HTERT RPE-1 (cell line): Measurements from ENCODE around the gene RANBP3.
"Not testable (repeated sequence)": the region's sequence is repeated elsewhere in the genome, so short reads cannot be mapped to it uniquely, and the experiment has no call there.

Experiments used
- in situ Hi-C: fragments of 300-500 bp; cut with MboI; formaldehyde crosslinking; loops from 4 replicates; pipeline ENCODE4 v1.14.3; 2020; ENCODE audit warnings: low sequenced_read_pairs

RANBP3 gene

GRCh38 chr19:5987077-5987818 lies 9.3 kb upstream of the RANBP3 start:
- in situ Hi-C loops, result no loop called here

- in situ Hi-C loops, result not testable (repeated sequence)
These were observed 7.9 kb upstream of the RANBP3 start for GRCh38 chr19:5985837-5986236.

GRCh38 chr19:5985098-5985783 lies 7.3 kb upstream of the RANBP3 start:
- in situ Hi-C loops, result no loop called here

GRCh38 chr19:5984600-5984999 lies 6.7 kb upstream of the RANBP3 start:
- in situ Hi-C loops, result no loop called here

DNA sequence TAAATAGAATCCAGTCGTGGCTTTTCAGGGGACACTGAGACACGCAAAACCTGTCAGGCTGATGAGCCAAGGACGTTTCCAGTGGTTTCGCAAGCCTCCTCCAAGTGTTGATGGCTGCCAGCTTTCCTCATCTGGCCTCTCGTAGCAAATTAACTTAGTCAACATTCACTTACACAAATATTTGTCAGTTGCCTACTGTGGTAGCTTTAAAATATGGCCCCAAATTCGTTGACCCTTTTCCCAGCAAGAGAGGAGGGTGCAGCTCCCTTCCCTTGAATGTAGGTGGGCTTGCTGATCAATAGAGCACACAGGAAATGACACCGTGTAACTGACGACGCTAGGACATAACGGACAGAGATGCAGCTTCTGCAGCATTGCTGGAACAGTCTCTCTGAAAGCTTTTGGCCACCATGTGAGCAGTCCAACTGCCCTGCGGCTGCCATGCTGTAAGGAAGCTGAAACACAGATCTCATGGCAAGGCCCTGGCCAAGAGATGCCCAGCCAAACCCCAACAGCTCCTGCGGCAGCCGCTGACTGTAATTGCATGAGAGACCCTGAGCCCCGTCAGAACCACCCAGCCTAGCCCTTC lies 5.5 kb upstream of the RANBP3 start:
- in situ Hi-C loops, result no loop called here

GRCh38 chr19:5978606-5979552 lies 939 bp upstream of the RANBP3 start:
- in situ Hi-C loops, result no loop called here

- in situ Hi-C loops, result no loop called here
These were observed 637 bp downstream of the RANBP3 start for GRCh38 chr19:5977222-5977784.

DNA sequence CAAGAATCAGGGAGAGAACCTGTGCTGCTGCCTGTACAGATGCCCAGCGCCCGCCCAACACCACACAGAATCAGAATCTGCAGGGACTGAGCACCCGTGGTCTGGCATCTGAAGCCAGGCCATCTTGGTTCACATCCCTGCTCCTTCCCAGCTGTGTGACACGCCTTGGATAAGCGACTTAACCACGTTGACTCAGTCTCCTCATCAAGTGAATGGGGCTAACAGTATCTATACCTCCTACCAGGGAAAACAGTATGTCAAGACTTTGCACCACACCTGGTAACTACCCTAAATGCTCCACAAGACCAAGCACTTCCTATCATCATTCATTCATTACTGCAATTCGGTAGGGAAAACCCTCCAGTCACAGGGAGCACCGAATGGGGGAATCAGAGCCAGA lies 1.2 kb downstream of the RANBP3 start:
- in situ Hi-C loops, result no loop called here

- in situ Hi-C loops, result no loop called here
These were observed 2.6 kb downstream of the RANBP3 start for GRCh38 chr19:5975388-5975728.

DNA sequence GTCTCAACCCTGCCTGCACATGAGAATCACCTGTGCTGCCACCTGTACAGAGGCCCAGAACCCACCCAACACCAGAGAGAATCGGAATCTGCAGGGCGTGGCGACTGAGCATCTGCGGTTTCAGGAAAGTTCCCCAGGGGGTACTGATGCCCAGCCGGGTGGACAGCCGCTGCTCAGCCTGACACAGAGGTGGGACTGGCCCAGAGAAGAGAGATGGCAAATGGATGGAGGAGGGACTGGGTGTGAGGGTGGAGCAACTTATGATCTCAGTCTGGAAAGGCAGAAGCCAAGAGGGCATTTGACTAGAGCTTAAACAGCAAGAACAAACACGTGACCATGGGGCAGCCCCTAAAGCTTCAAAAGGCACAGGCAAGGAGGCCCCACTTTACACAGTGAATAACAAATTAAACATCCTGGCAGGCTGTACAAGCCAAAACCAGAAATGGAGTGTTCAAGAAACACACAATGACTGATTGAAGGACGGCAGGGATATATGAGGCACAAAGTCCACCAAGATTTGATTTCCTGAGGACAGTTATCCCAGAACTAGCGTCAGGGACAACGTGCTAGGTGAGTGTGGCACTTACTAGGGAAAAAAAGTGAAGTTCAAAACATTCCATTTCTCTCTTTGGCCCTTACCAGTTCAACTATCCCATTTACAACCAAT lies 3.1 kb downstream of the RANBP3 start:
- in situ Hi-C loops, result no loop called here

DNA sequence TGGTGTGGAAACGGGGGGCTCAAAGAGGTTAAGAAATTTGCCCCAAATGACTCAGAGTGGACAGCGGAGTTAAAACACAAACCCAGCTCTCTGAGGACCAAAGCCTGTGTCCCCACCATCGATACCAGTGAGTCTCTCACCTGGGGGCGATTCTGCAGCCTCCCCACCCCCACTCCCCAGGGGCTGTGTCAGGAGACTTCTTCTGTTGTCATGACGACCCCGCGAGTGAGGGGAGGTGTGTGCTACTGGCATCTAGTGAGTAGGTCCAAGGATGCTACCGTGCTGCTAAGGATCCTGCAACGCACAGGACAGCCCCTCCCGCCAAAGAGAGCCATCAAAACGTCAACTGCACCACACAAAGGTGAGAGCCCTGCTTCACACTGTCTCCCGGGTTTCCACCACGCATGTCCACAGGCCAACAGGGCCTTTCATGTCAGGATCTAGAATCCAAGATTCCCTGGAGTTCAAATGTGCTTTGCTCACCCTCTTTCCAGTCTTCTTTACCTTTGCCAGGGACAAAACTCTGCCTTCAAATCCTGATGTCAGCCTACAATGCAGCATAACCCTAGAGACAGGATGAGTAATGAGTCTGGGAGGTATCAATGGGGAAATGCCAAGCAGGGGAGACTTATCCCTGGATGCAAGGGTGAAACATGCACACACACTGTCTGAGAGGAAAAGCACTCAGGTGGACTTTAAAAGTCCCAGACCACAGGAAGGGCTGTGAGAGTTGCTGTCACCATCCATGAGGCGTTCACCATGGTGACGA lies 3.9 kb downstream of the RANBP3 start:
- in situ Hi-C loops, result no loop called here

DNA sequence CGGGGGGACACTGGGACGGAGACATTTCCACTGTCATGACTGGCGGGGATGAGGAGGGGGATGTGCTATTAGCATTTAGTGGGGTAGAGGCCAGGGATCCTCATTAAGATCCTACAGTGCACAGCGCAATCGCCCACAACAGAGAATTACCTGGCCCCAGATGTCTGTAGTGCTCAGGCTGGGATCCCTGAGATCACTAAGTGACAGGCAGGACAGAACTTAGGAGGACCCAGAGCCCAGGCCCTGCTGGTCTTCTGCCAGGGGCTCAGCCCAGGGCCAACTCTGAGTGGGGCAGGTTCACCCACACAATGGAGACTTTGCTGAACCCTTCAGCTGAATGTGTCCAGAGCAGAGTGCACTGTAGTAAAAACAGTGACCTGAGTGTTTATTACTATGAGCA lies 4.6 kb downstream of the RANBP3 start:
- in situ Hi-C loops, result no loop called here

DNA sequence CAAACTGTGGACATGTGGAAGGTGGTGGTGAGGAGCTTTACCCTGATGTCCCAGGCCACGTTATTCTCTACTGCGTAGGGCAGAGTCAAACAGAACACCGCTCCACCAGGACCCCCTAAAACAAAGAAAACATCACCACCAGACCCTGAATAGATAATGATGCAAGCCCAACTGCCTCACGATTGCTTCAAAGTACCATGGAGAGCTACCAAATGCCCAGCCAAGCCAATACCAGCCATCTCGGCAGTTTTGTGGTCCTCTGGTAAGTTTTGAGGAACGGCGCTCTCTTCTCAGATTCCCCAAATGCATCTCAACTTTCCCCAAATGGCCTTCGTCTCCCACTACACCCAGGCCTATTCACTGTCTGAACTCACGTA lies 5.6 kb downstream of the RANBP3 start:
- in situ Hi-C loops, result no loop called here

- in situ Hi-C loops, result no loop called here
These were observed 6.1 kb downstream of the RANBP3 start for GRCh38 chr19:5971714-5972354.

- in situ Hi-C loops, result no loop called here
These were observed 8.5 kb downstream of the RANBP3 start for GRCh38 chr19:5969476-5969875.

DNA sequence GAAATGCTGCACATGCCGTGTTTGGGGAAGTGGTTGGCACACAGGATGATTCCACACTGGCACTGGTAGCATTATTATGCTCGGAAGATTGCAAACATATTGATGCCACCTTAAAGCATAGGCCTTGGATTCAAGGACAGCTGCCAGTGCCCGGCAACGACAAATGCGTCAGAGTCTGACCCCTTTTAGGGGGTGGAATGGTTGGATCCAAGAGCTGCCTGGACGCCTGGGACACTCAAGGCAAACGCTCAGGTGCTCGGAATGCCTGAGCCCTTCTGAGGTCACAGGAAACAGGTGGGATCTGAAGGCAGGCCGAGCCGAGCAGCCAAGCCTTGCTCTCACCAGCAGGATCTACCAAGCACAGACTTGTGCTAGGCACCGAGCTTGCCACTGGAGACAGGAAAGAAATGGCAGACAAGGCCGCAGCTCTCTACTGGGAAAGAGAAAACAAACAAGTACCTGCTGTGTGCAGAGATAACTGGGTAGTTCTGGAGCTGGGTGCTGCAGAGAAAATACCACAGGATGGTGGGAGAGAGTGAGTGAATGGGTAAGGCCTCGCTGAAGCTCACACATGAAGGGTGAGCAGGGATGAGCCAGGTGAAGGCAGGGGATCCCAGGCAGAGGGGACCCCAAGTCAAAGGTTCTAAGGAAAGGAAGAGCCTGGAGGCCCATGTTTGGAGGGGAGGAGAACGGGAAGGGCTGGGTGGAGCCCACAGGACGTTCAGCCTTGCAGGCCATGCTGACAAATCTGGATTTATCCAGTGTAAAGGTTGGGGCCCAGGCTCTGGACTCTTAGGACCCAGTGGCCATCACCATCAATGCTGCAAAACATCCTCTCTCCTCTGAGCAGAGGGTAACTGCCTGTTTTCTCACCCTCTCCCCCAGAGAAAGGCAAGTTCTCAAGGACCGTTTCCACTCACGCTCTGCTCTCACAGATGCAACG lies 9.2 kb downstream of the RANBP3 start:
- in situ Hi-C loops, result no loop called here

DNA sequence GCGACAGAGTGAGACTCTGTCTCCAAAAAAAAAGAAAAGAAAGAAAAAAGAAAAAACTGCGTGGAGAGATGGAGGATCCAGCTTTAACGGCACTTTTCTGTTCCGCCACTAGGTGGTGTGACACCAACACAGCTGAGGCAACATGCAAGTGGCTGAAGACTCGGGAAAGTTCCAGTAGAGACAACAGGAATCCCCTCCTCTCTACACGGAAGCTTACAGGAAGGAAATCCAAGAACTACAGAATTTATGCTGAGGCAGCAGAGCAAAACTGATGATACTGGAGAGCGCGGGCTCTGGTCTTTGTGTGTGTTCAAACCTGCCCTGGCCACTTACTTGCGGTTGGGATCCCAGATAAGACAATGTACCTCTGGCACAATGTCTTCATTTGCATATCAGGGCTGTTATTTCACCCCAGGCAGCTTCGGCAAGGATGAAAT lies 9.9 kb downstream of the RANBP3 start:
- in situ Hi-C loops, result no loop called here

- in situ Hi-C loops, result no loop called here
These were observed 10.4 kb downstream of the RANBP3 start for GRCh38 chr19:5967571-5967970.
